ENCODE results near the gene RNF41.

The RNF41 gene

GRCh38 chr12:56152756-56153677 is 68.7 kb downstream of the RNF41 start:
- no peak for DNase-seq (ENCODE audit: low spot score)
